Upper lobe of left lung (tissue), 6 donors: ENCODE results near the gene ANK3. TPM values are rescaled to one million over a fixed set of nuclear protein-coding genes. Genes with fewer than 3 reads are reported as not detected.
A peak's percentile ranks its signal among the peaks of the same experiment; 100 is the strongest.

ENCODE experiments used
- ATAC-seq, 2 donors: fragments of 200-7000 bp; cut with Tn5 transposase; one replicate each; pipeline ENCODE4 v1.9.1; 2022; ENCODE audit warnings: mild to moderate bottlenecking in 2 of 2, moderate library complexity in 2 of 2; ENCODE audit not compliant: low FRiP score in 2 of 2
- DNase-seq, 2 donors: peaks; one replicate each; pipeline ENCODE4 v3.0.0-alpha.2; 2019 to 2020
- H3K27ac ChIP-seq, 4 donors: fragments of 200-600 bp; sonication (generic); one replicate each; pipeline ENCODE4 v1.5.1; 2016 to 2019
- H3K27me3 ChIP-seq, 4 donors: fragments of 200-600 bp; sonication (generic); one replicate each; pipeline ENCODE4 v1.5.1; 2017 to 2019
- H3K36me3 ChIP-seq, 4 donors: fragments of 200-600 bp; sonication (generic); one replicate each; pipeline ENCODE4 v1.5.1; 2016 to 2019
- H3K4me1 ChIP-seq, 4 donors: fragments of 200-600 bp; sonication (generic); one replicate each; pipeline ENCODE4 v1.5.1; 2018 to 2019
- H3K4me3 ChIP-seq, 4 donors: fragments of 200-600 bp; sonication (generic); one replicate each; pipeline ENCODE4 v1.5.1; 2017 to 2019; ENCODE audit warnings: mild to moderate bottlenecking in 2 of 4, moderate library complexity in 1 of 4
- H3K9me3 ChIP-seq, 4 donors: fragments of 200-600 bp; sonication (generic); one replicate each; pipeline ENCODE4 v1.5.1; 2018 to 2019
- CTCF ChIP-seq, 6 experiments: fragments of 450-650 bp in 4 of 6; fragments of 200-600 bp in 2 of 6; sonication (generic) in 2 of 6; IDR thresholded peaks; one replicate each; pipeline ENCODE4 v1.5.1; 2016 to 2019; ENCODE audit warnings: antibody characterized with exemption in 6 of 6
- EP300 ChIP-seq, 4 donors: sonication (generic); formaldehyde crosslinking; IDR thresholded peaks; one replicate each; pipeline ENCODE4 v1.5.1; 2017; ENCODE audit warnings: antibody characterized with exemption in 4 of 4, control low read depth in 2 of 4
- POLR2A ChIP-seq, 4 donors: fragments of 450-650 bp; IDR thresholded peaks; one replicate each; pipeline ENCODE4 v1.5.1; 2016 to 2017; ENCODE audit warnings: antibody characterized with exemption in 4 of 4, mild to moderate bottlenecking in 2 of 4
- POLR2AphosphoS5 ChIP-seq, 2 donors: sonication (generic); formaldehyde crosslinking; IDR thresholded peaks; one replicate each; pipeline ENCODE4 v1.5.1; 2017; ENCODE audit warnings: antibody characterized with exemption in 2 of 2
- WGBS, 2 donors: methylation state at CpG; one replicate each; pipeline ENCODE4 v1.1.5; 2017 to 2018; 5-methylcytosine and 5-hydroxymethylcytosine counted together
- total RNA-seq, 6 donors: library from RNA; depleted of rRNA in 4 of 6; stranded (reverse); fragments of >200 nt in 4 of 6; gene quantifications; one replicate each; pipeline versions ENCODE4 v1.1.0 to v1.2.1, GENCODE V29; 2016 to 2021
- donor health status: DM: no; HTN: no; CAD: no; lungs with moderate emphysema.
- donor health status: DM: no; HTN: yes; CAD: no; lungs with severe emphysema.

ANK3 gene
- total RNA-seq, 6 donors from 2014 or later = 43.9 to 193 (median 98.5) TPM

- ATAC-seq = peak; percentile 82 to 91
- Histone ChIP-seq H3K4me1 (peaks cover 0 to 20% (median 5%) of the 10 kb centered on the region in 4 donors), H3K27ac (peak overlapping the region in 3 of 4 donors; percentile 16 to 44 (median 30)), H3K9me3 (no peaks in the 10 kb centered on the region), H3K4me3 (no peak overlapping the region), H3K36me3 (no peaks in the 10 kb centered on the region), H3K27me3 (no peaks in the 10 kb centered on the region)
- TF ChIP-seq POLR2AphosphoS5 (IDR thresholded peaks at IDR 0.05) = no peak
- TF ChIP-seq POLR2A (IDR thresholded peaks at IDR 0.05) = no peak
- no peak for TF ChIP-seq EP300 (IDR thresholded peaks at IDR 0.05)
- TF ChIP-seq CTCF (IDR thresholded peaks at IDR 0.05) = no peak
- 60 to 69% methylated on average over 9 of the region's 9 CpGs for WGBS, 2 donors
- peak in 1 of 2 donors; percentile 52 for DNase-seq
These were observed 152.7 kb downstream of the ANK3 start for GRCh38 chr10:60236869-60237524.

GRCh38 chr10:60235001-60235400, 154.7 kb downstream of the ANK3 start:
- no peak overlapping the region for H3K27ac ChIP-seq
- no peak for TF ChIP-seq EP300 (IDR thresholded peaks at IDR 0.05)
- TF ChIP-seq POLR2AphosphoS5 (IDR thresholded peaks at IDR 0.05) = no peak
- TF ChIP-seq CTCF (IDR thresholded peaks at IDR 0.05) = no peak
- TF ChIP-seq POLR2A (IDR thresholded peaks at IDR 0.05) = no peak

GRCh38 chr10:60234551-60234950, 155.1 kb downstream of the ANK3 start:
- TF ChIP-seq CTCF (IDR thresholded peaks at IDR 0.05) (no peak), POLR2A (IDR thresholded peaks at IDR 0.05) (no peak), POLR2AphosphoS5 (IDR thresholded peaks at IDR 0.05) (no peak), EP300 (IDR thresholded peaks at IDR 0.05) (no peak)
- H3K36me3 ChIP-seq = no peaks in the 10 kb centered on the region
- 53 to 54% methylated on average over 4 of the region's 4 CpGs for WGBS, 2 donors
- no peak overlapping the region for H3K4me3 ChIP-seq
- H3K27ac ChIP-seq = no peak overlapping the region
- no peaks in the 10 kb centered on the region for H3K27me3 ChIP-seq
- ATAC-seq (no peak), DNase-seq (no peak)
- H3K4me1 ChIP-seq = peaks cover 0 to 20% (median 5%) of the 10 kb centered on the region in 4 donors
- no peaks in the 10 kb centered on the region for H3K9me3 ChIP-seq

More at GRCh38 chr10:60235001-60235400, 154.7 kb downstream of the ANK3 start:
- Histone ChIP-seq H3K4me3 (no peak overlapping the region), H3K36me3 (no peaks in the 10 kb centered on the region), H3K9me3 (no peaks in the 10 kb centered on the region), H3K4me1 (peaks cover 0 to 20% (median 5%) of the 10 kb centered on the region in 4 donors), H3K27me3 (no peaks in the 10 kb centered on the region)
- DNase-seq = no peak
- no peak for ATAC-seq
- WGBS, 2 donors = 59 to 71% methylated on average over 1 of the region's 1 CpG

- H3K27me3 ChIP-seq = no peaks in the 10 kb centered on the region
- no peak overlapping the region for H3K4me3 ChIP-seq
- ATAC-seq (no peak), DNase-seq (no peak)
- no peaks in the 10 kb centered on the region for H3K36me3 ChIP-seq
- H3K9me3 ChIP-seq = no peaks in the 10 kb centered on the region
- no peak for TF ChIP-seq POLR2A (IDR thresholded peaks at IDR 0.05)
- TF ChIP-seq CTCF (IDR thresholded peaks at IDR 0.05) = no peak
- TF ChIP-seq EP300 (IDR thresholded peaks at IDR 0.05) = no peak
- TF ChIP-seq POLR2AphosphoS5 (IDR thresholded peaks at IDR 0.05) = no peak
- H3K4me1 ChIP-seq = peaks cover 0 to 5% (median 0%) of the 10 kb centered on the region in 4 donors
- no peak overlapping the region for H3K27ac ChIP-seq
These were observed 158.8 kb downstream of the ANK3 start for GRCh38 chr10:60230892-60231291.
